ENCODE results near the gene RASSF8. TPM values are rescaled to one million over a fixed set of nuclear protein-coding genes. Genes with fewer than 3 reads are reported as not detected.

Gene RASSF8
- total RNA-seq, 1 donor from 2014 or later, result 77.0 TPM

- Mint-ChIP-seq H3K9me3 (no peaks in the 10 kb centered on the region), H3K36me3 (peaks cover 26% of the 10 kb centered on the region), H3K27ac (no peak overlapping the region), H3K4me3 (no peak overlapping the region), H3K4me1 (peaks cover 3% of the 10 kb centered on the region), H3K27me3 (ENCODE audit: insufficient read depth, low read depth) (peaks cover 2% of the 10 kb centered on the region)
- Histone ChIP-seq H3K4me2 (no peak overlapping the region), H3K27me3 (no peaks in the 10 kb centered on the region), H3K27ac (no peak overlapping the region), H3K9ac (no peak overlapping the region), H4K20me1 (ENCODE audit: low read depth) (peaks cover 4% of the 10 kb centered on the region), H3K4me3 (no peak overlapping the region), H3K4me1 (peaks cover 8% of the 10 kb centered on the region), H3K36me3 (peaks cover 13% of the 10 kb centered on the region), H3K79me2 (ENCODE audit: low read depth) (peaks cover 17% of the 10 kb centered on the region), H2AFZ (replicated peaks) (no peak overlapping the region), H3F3A (ENCODE audit: low read depth) (no peaks in the 10 kb centered on the region), H3K9me3 (ENCODE audit: low read depth) (no peaks in the 10 kb centered on the region)
- TF ChIP-seq CTCF (IDR thresholded peaks at IDR 0.05), result no peak
- TF ChIP-seq EZH2phosphoT487 (IDR thresholded peaks at IDR 0.05), result no peak
- TF ChIP-seq EZH2 (IDR thresholded peaks at IDR 0.05), result no peak
- DNase-seq (ENCODE audit: low spot score), result no peak
These were observed 100.3 kb downstream of the RASSF8 start for GRCh38 chr12:26058818-26059217.

- peaks cover 24% of the 10 kb centered on the region for H3K36me3 Mint-ChIP-seq
- no peak overlapping the region for H2AFZ ChIP-seq (replicated peaks)
- H3K4me3 Mint-ChIP-seq, result no peak overlapping the region
- H3K27ac ChIP-seq, result no peak overlapping the region
- no peak for TF ChIP-seq EZH2phosphoT487 (IDR thresholded peaks at IDR 0.05)
- TF ChIP-seq CTCF (IDR thresholded peaks at IDR 0.05), result no peak
- TF ChIP-seq EZH2 (IDR thresholded peaks at IDR 0.05), result no peak
- no peak for DNase-seq (ENCODE audit: low spot score)
- H3K4me1 Mint-ChIP-seq, result no peaks in the 10 kb centered on the region
- no peaks in the 10 kb centered on the region for H3F3A ChIP-seq (ENCODE audit: low read depth)
- H3K27me3 Mint-ChIP-seq (ENCODE audit: insufficient read depth, low read depth), result peaks cover 2% of the 10 kb centered on the region
- H3K27me3 ChIP-seq, result no peaks in the 10 kb centered on the region
- H3K4me2 ChIP-seq, result no peak overlapping the region
- H3K9me3 ChIP-seq (ENCODE audit: low read depth), result no peaks in the 10 kb centered on the region
- H3K9me3 Mint-ChIP-seq, result no peaks in the 10 kb centered on the region
- no peak overlapping the region for H3K9ac ChIP-seq
- H3K4me1 ChIP-seq, result no peaks in the 10 kb centered on the region
- H3K27ac Mint-ChIP-seq, result no peak overlapping the region
- H3K36me3 ChIP-seq, result peaks cover 9% of the 10 kb centered on the region
- no peaks in the 10 kb centered on the region for H4K20me1 ChIP-seq (ENCODE audit: low read depth)
- no peak overlapping the region for H3K4me3 ChIP-seq
- H3K79me2 ChIP-seq (ENCODE audit: low read depth), result peaks cover 3% of the 10 kb centered on the region
These were observed 103.5 kb downstream of the RASSF8 start for GRCh38 chr12:26062006-26062405.

GRCh38 chr12:26062566-26062965, 104.1 kb downstream of the RASSF8 start:
- peaks cover 21% of the 10 kb centered on the region for H3K36me3 Mint-ChIP-seq
- H3K4me3 Mint-ChIP-seq, result no peak overlapping the region
- H3K9me3 ChIP-seq (ENCODE audit: low read depth), result no peaks in the 10 kb centered on the region
- TF ChIP-seq CTCF (IDR thresholded peaks at IDR 0.05), result no peak
- no peak overlapping the region for H3K4me3 ChIP-seq
- no peaks in the 10 kb centered on the region for H3K9me3 Mint-ChIP-seq
- no peaks in the 10 kb centered on the region for H3F3A ChIP-seq (ENCODE audit: low read depth)
- peaks cover 2% of the 10 kb centered on the region for H3K27me3 Mint-ChIP-seq (ENCODE audit: insufficient read depth, low read depth)
- no peak overlapping the region for H3K9ac ChIP-seq
- peaks cover 9% of the 10 kb centered on the region for H3K36me3 ChIP-seq
- H3K27me3 ChIP-seq, result no peaks in the 10 kb centered on the region
- H3K4me1 ChIP-seq, result no peaks in the 10 kb centered on the region
- H3K79me2 ChIP-seq (ENCODE audit: low read depth), result peaks cover 3% of the 10 kb centered on the region
- no peak for DNase-seq (ENCODE audit: low spot score)
- H2AFZ ChIP-seq (replicated peaks), result no peak overlapping the region
- H4K20me1 ChIP-seq (ENCODE audit: low read depth), result no peaks in the 10 kb centered on the region
- no peaks in the 10 kb centered on the region for H3K4me1 Mint-ChIP-seq
- no peak overlapping the region for H3K27ac Mint-ChIP-seq
- H3K4me2 ChIP-seq, result no peak overlapping the region
- H3K27ac ChIP-seq, result no peak overlapping the region
